Measurements from ENCODE around the gene SYT9. TPM values are rescaled to one million over a fixed set of nuclear protein-coding genes. Genes with fewer than 3 reads are reported as not detected.

Gene SYT9
- total and polyA plus RNA-seq, 2 donors, result 1.3 to 2.6 TPM

- 95% methylated on average over 1 of the region's 1 CpG for WGBS
- no peak for DNase-seq (ENCODE audit: extremely low spot score)
Observed at GRCh38 chr11:7286178-7286577, 34.5 kb downstream of the SYT9 start.

GRCh38 chr11:7291100-7291829, 39.6 kb downstream of the SYT9 start:
- Histone ChIP-seq H3K4me3 (ENCODE audit: low read depth, low read length) (no peak overlapping the region), H3K27ac (ENCODE audit: low read depth) (no peak overlapping the region), H3K4me1 (ENCODE audit: insufficient read depth) (no peaks in the 10 kb centered on the region), H3K36me3 (ENCODE audit: insufficient read depth) (no peaks in the 10 kb centered on the region)
- WGBS, result 73% methylated on average over 2 of the region's 2 CpGs
- no peak for DNase-seq (ENCODE audit: extremely low spot score)

More at GRCh38 chr11:7286178-7286577, 34.5 kb downstream of the SYT9 start:
- Histone ChIP-seq H3K4me3 (ENCODE audit: low read depth, low read length) (no peak overlapping the region), H3K4me1 (ENCODE audit: insufficient read depth) (no peaks in the 10 kb centered on the region), H3K27ac (ENCODE audit: low read depth) (no peak overlapping the region), H3K36me3 (ENCODE audit: insufficient read depth) (no peaks in the 10 kb centered on the region)

GRCh38 chr11:7292922-7293321, 41.2 kb downstream of the SYT9 start:
- H3K4me3 ChIP-seq (ENCODE audit: low read depth, low read length), result no peak overlapping the region
- 91% methylated on average over 2 of the region's 2 CpGs for WGBS
- no peak for DNase-seq (ENCODE audit: extremely low spot score)
- no peaks in the 10 kb centered on the region for H3K36me3 ChIP-seq (ENCODE audit: insufficient read depth)
- H3K4me1 ChIP-seq (ENCODE audit: insufficient read depth), result no peaks in the 10 kb centered on the region
- no peak overlapping the region for H3K27ac ChIP-seq (ENCODE audit: low read depth)

GRCh38 chr11:7299393-7299792, 47.7 kb downstream of the SYT9 start:
- no peaks in the 10 kb centered on the region for H3K36me3 ChIP-seq (ENCODE audit: insufficient read depth)
- no peak for DNase-seq (ENCODE audit: extremely low spot score)
- no peak overlapping the region for H3K4me3 ChIP-seq (ENCODE audit: low read depth, low read length)
- H3K27ac ChIP-seq (ENCODE audit: low read depth), result no peak overlapping the region
- WGBS, result 64% methylated on average over 3 of the region's 3 CpGs
- H3K4me1 ChIP-seq (ENCODE audit: insufficient read depth), result no peaks in the 10 kb centered on the region

GRCh38 chr11:7300281-7300680, 48.6 kb downstream of the SYT9 start:
- no peak overlapping the region for H3K27ac ChIP-seq (ENCODE audit: low read depth)
- H3K36me3 ChIP-seq (ENCODE audit: insufficient read depth), result no peaks in the 10 kb centered on the region
- no peaks in the 10 kb centered on the region for H3K4me1 ChIP-seq (ENCODE audit: insufficient read depth)
- H3K4me3 ChIP-seq (ENCODE audit: low read depth, low read length), result no peak overlapping the region
- WGBS, result 62% methylated on average over 2 of the region's 2 CpGs
- DNase-seq (ENCODE audit: extremely low spot score), result no peak

GRCh38 chr11:7303146-7303545, 51.4 kb downstream of the SYT9 start:
- H3K36me3 ChIP-seq (ENCODE audit: insufficient read depth), result no peaks in the 10 kb centered on the region
- H3K27ac ChIP-seq (ENCODE audit: low read depth), result no peak overlapping the region
- no peak for DNase-seq (ENCODE audit: extremely low spot score)
- no peak overlapping the region for H3K4me3 ChIP-seq (ENCODE audit: low read depth, low read length)
- WGBS, result 93% methylated on average over 11 of the region's 11 CpGs
- H3K4me1 ChIP-seq (ENCODE audit: insufficient read depth), result no peaks in the 10 kb centered on the region

- DNase-seq (ENCODE audit: extremely low spot score), result no peak
- no peaks in the 10 kb centered on the region for H3K4me1 ChIP-seq (ENCODE audit: insufficient read depth)
- H3K36me3 ChIP-seq (ENCODE audit: insufficient read depth), result no peaks in the 10 kb centered on the region
- no peak overlapping the region for H3K4me3 ChIP-seq (ENCODE audit: low read depth, low read length)
- WGBS, result 90% methylated on average over 2 of the region's 2 CpGs
- no peak overlapping the region for H3K27ac ChIP-seq (ENCODE audit: low read depth)
Observed at GRCh38 chr11:7306900-7307299, 55.2 kb downstream of the SYT9 start.

GRCh38 chr11:7307836-7308235, 56.1 kb downstream of the SYT9 start:
- Histone ChIP-seq H3K36me3 (ENCODE audit: insufficient read depth) (no peaks in the 10 kb centered on the region), H3K4me3 (ENCODE audit: low read depth, low read length) (no peak overlapping the region), H3K4me1 (ENCODE audit: insufficient read depth) (no peaks in the 10 kb centered on the region), H3K27ac (ENCODE audit: low read depth) (no peak overlapping the region)
- DNase-seq (ENCODE audit: extremely low spot score), result no peak
- 85% methylated on average over 2 of the region's 2 CpGs for WGBS

- H3K36me3 ChIP-seq (ENCODE audit: insufficient read depth), result no peaks in the 10 kb centered on the region
- DNase-seq (ENCODE audit: extremely low spot score), result no peak
- 40% methylated on average over 3 of the region's 3 CpGs for WGBS
- H3K4me1 ChIP-seq (ENCODE audit: insufficient read depth), result no peaks in the 10 kb centered on the region
- no peak overlapping the region for H3K4me3 ChIP-seq (ENCODE audit: low read depth, low read length)
- H3K27ac ChIP-seq (ENCODE audit: low read depth), result no peak overlapping the region
Observed at GRCh38 chr11:7311903-7312302, 60.2 kb downstream of the SYT9 start.

- H3K4me3 ChIP-seq (ENCODE audit: low read depth, low read length), result no peak overlapping the region
- H3K4me1 ChIP-seq (ENCODE audit: insufficient read depth), result no peaks in the 10 kb centered on the region
- H3K36me3 ChIP-seq (ENCODE audit: insufficient read depth), result no peaks in the 10 kb centered on the region
- 72% methylated on average over 4 of the region's 4 CpGs for WGBS
- DNase-seq (ENCODE audit: extremely low spot score), result no peak
- no peak overlapping the region for H3K27ac ChIP-seq (ENCODE audit: low read depth)
Observed at GRCh38 chr11:7314811-7315604, 63.3 kb downstream of the SYT9 start.

- 47% methylated on average over 2 of the region's 2 CpGs for WGBS
- DNase-seq (ENCODE audit: extremely low spot score), result no peak
- Histone ChIP-seq H3K4me1 (ENCODE audit: insufficient read depth) (no peaks in the 10 kb centered on the region), H3K4me3 (ENCODE audit: low read depth, low read length) (no peak overlapping the region), H3K27ac (ENCODE audit: low read depth) (no peak overlapping the region), H3K36me3 (ENCODE audit: insufficient read depth) (no peaks in the 10 kb centered on the region)
Observed at GRCh38 chr11:7319501-7319900, 67.8 kb downstream of the SYT9 start.

- Histone ChIP-seq H3K36me3 (ENCODE audit: insufficient read depth) (no peaks in the 10 kb centered on the region), H3K27ac (ENCODE audit: low read depth) (no peak overlapping the region), H3K4me3 (ENCODE audit: low read depth, low read length) (no peak overlapping the region), H3K4me1 (ENCODE audit: insufficient read depth) (no peaks in the 10 kb centered on the region)
- no peak for DNase-seq (ENCODE audit: extremely low spot score)
Observed at GRCh38 chr11:7320306-7320705, 68.6 kb downstream of the SYT9 start.

GRCh38 chr11:7321473-7322450, 70.1 kb downstream of the SYT9 start:
- Histone ChIP-seq H3K36me3 (ENCODE audit: insufficient read depth) (no peaks in the 10 kb centered on the region), H3K4me1 (ENCODE audit: insufficient read depth) (no peaks in the 10 kb centered on the region), H3K4me3 (ENCODE audit: low read depth, low read length) (no peak overlapping the region), H3K27ac (ENCODE audit: low read depth) (no peak overlapping the region)
- no peak for DNase-seq (ENCODE audit: extremely low spot score)
- WGBS, result 50% methylated on average over 7 of the region's 7 CpGs
